ENCODE measurements around the gene GALNT18.
"Not testable (repeated sequence)": the region's sequence is repeated elsewhere in the genome, so short reads cannot be mapped to it uniquely, and the experiment has no call there.

GALNT18 gene

DNA sequence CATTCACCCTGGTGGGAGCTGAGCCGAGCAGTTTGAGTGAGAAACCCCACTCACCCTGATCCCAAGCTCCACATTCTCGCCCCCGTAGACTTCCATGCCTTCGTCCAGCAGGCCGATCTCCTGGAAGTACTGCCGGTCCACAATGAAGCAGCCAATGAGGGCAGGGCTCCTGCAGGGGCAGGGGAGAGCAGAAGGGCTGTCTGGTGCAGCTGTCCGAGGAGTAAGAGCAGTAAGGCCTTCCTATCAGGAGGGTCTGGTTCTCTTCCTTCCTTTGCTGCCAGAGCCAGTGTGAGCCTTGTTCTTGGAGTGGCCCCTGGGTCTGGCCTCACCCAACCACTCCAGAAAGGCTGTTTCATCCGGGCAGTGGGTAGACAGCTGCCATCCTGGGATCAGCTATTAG lies 249.3 kb downstream of the GALNT18 start:
- TF ChIP-seq JUND (IDR thresholded peaks at IDR 0.05; ENCODE audit: low read depth): no peak
- DNase-seq (ENCODE audit: low read depth in 1 of 2, low spot score in 1 of 2): no peak
- in situ Hi-C loops (cut with HindIII; ENCODE audit: low pct_unique_long_range_greater_than_20kb, low sequenced_read_pairs): no loop called here

GRCh38 chr11:11370962-11371303 lies 250.9 kb downstream of the GALNT18 start:
- in situ Hi-C loops (cut with HindIII; ENCODE audit: low pct_unique_long_range_greater_than_20kb, low sequenced_read_pairs): no loop called here
- DNase-seq (ENCODE audit: low read depth in 1 of 2, low spot score in 1 of 2): no peak
- no peak for TF ChIP-seq JUND (IDR thresholded peaks at IDR 0.05; ENCODE audit: low read depth)

DNA sequence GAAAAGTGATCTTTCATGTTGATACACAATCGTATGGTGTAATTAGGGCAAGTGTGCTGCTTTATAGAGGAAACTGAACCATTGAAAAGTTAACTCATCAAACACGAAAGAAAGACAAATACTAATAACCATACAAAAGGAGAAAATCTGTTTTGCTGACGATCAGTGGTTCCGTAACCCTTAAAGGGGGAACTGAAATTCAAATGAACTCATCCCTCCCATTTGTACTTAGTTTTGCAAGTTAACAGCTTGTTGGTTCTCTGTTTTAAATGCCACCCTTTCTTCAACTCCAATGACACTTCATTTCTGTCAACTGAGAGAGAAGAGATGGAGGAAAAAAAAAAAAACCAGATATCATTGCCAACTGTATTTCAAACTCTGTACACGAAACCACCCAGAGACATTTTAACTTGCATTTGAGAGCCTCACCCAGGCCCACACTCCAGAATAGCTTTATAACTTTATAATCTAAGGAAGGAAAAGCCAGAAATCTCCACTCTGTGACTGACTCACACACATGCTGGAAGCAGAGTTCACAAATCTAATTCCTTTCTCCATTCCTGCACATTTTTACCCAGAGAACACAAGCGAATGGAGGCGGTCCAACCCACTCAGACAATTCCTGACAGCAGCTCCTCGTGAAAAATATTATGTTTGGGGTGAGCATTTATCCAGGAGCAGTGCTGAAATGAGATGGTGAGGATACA lies 251.4 kb downstream of the GALNT18 start:
- in situ Hi-C loops (cut with HindIII; ENCODE audit: low pct_unique_long_range_greater_than_20kb, low sequenced_read_pairs): no loop called here
- no peak for TF ChIP-seq JUND (IDR thresholded peaks at IDR 0.05; ENCODE audit: low read depth)
- no peak for DNase-seq (ENCODE audit: low read depth in 1 of 2, low spot score in 1 of 2)

DNA sequence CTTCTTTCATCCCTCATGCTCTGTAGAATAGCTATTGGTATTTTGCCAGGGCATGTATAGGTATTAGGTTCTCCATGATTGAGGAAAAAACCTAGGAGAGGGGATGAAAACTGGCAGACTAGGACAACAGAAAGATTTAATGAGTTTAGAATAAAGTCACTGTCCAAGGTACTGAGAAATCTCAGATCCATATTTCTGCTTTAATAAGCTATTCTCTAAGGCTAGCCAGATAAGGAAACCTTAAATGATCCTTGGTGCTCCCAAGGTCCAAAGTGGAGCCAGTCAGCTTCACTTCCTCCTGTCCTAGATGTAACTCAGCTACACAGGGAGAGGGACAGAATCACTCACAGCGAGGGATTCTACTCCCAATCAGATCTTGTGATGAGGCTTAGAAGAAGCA lies 255.0 kb downstream of the GALNT18 start:
- TF ChIP-seq JUND (IDR thresholded peaks at IDR 0.05; ENCODE audit: low read depth): no peak
- in situ Hi-C loops (cut with HindIII; ENCODE audit: low pct_unique_long_range_greater_than_20kb, low sequenced_read_pairs): no loop called here
- DNase-seq (ENCODE audit: low read depth in 1 of 2, low spot score in 1 of 2): peak in 1 of 2 experiments; percentile 30

GRCh38 chr11:11363674-11364073 lies 258.1 kb downstream of the GALNT18 start:
- in situ Hi-C loops (cut with HindIII; ENCODE audit: low pct_unique_long_range_greater_than_20kb, low sequenced_read_pairs): no loop called here
- TF ChIP-seq JUND (IDR thresholded peaks at IDR 0.05; ENCODE audit: low read depth): no peak

GRCh38 chr11:11359611-11360010 lies 262.2 kb downstream of the GALNT18 start:
- no peak for TF ChIP-seq JUND (IDR thresholded peaks at IDR 0.05; ENCODE audit: low read depth)
- no peak for DNase-seq (ENCODE audit: low read depth in 1 of 2, low spot score in 1 of 2)
- in situ Hi-C loops (cut with HindIII; ENCODE audit: low pct_unique_long_range_greater_than_20kb, low sequenced_read_pairs): no loop called here

More at GRCh38 chr11:11363674-11364073, 258.1 kb downstream of the GALNT18 start:
- no peak for DNase-seq (ENCODE audit: low read depth in 1 of 2, low spot score in 1 of 2)

GRCh38 chr11:11356842-11357241 lies 265.0 kb downstream of the GALNT18 start:
- in situ Hi-C loops (cut with HindIII; ENCODE audit: low pct_unique_long_range_greater_than_20kb, low sequenced_read_pairs): no loop called here
- no peak for TF ChIP-seq JUND (IDR thresholded peaks at IDR 0.05; ENCODE audit: low read depth)
- no peak for DNase-seq (ENCODE audit: low read depth in 1 of 2, low spot score in 1 of 2)

GRCh38 chr11:11352878-11353277 lies 268.9 kb downstream of the GALNT18 start, which contains the start of gene CSNK2A3:
TSS of gene CSNK2A3 (minus strand) at chr11:11353250. CDS start at chr11:11353119, 131 bp downstream.
- DNase-seq (ENCODE audit: low read depth in 1 of 2, low spot score in 1 of 2); in situ Hi-C loops (cut with HindIII; ENCODE audit: low pct_unique_long_range_greater_than_20kb, low sequenced_read_pairs): not testable (repeated sequence)

DNA sequence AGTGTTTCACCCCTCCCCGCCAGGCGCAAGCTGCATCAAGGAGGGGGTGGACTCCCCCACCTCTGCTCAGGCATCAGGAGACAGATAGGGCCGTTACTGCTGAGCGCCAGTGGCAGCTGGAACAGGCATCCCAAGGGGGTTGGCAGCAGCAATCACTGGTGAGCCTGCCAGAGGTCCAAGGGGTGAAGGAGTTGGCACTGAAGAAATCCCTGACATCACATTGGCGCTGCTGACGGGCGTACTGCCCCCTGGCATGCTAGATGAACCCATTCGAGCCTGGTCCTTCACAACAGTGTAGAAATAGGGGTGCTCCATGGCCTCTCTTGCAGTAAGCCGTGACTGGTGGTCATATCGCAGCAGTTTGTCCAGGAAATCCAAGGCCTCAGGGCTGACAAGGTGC lies 270.0 kb downstream of the GALNT18 start:
- in situ Hi-C loops (cut with HindIII; ENCODE audit: low pct_unique_long_range_greater_than_20kb, low sequenced_read_pairs); DNase-seq (ENCODE audit: low read depth in 1 of 2, low spot score in 1 of 2): not testable (repeated sequence)

GRCh38 chr11:11351042-11351586 lies 270.7 kb downstream of the GALNT18 start:
- DNase-seq (ENCODE audit: low read depth in 1 of 2, low spot score in 1 of 2): no peak
- TF ChIP-seq JUND (IDR thresholded peaks at IDR 0.05; ENCODE audit: low read depth): no peak
- in situ Hi-C loops (cut with HindIII; ENCODE audit: low pct_unique_long_range_greater_than_20kb, low sequenced_read_pairs): no loop called here

DNA sequence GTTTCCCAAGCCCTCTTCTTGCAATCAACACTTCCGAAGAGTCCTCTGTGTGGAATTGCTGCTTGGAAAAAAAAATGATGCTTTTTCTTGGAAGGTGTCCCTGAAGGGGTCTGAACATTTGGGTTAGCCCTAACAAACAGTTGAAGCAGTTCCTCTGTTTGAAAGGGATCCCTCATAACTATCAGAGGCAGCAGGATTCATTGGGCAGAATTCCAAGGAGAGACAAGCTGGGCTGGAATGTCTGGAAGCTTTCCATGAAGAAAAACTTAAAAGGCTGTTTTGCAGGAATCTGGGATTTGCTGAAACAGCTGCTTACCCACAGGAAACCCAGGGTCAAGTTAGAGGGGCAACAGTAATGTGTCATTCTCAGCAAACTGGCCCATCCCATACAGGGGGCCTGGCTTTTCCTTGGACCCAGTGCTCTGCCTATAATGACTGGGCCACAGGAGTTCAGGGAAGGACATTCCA lies 271.9 kb downstream of the GALNT18 start:
- in situ Hi-C loops (cut with HindIII; ENCODE audit: low pct_unique_long_range_greater_than_20kb, low sequenced_read_pairs): no loop called here
- DNase-seq (ENCODE audit: low read depth in 1 of 2, low spot score in 1 of 2): no peak
- no peak for TF ChIP-seq JUND (IDR thresholded peaks at IDR 0.05; ENCODE audit: low read depth)

DNA sequence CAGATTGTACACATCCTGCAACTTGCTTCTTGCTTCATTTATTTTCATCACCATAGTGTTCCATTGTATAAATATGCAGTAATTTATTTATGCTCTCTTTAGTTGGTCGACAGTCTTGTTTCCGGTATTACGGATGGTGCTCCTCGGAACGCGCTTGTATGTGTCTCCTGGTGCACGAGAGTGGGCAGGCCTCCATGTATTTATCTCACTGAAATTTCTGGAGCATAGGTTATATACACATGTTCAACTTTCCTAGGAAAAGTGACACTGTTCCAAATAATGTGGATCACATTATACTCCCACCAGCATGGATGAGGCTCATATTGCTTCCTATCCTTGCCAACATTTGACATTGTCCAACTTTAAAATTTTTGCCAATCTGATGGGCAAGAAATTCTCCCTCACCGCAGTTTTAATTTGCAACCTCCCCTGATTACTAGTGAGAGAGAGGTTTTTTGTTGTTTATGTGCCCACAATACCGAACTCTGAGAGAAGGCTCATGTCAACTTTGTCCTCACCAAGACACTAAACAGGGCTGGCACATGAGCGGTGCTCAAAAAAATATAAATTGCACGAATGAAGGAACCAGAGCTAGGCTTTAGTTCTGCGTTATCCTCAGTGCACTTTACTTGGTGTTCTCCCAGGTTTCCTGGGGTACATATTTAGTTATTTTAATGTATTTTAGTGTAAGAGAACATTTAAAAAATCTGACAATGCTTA lies 272.5 kb downstream of the GALNT18 start:
- no peak for DNase-seq (ENCODE audit: low read depth in 1 of 2, low spot score in 1 of 2)
- TF ChIP-seq JUND (IDR thresholded peaks at IDR 0.05; ENCODE audit: low read depth): no peak
- in situ Hi-C loops (cut with HindIII; ENCODE audit: low pct_unique_long_range_greater_than_20kb, low sequenced_read_pairs): no loop called here

DNA sequence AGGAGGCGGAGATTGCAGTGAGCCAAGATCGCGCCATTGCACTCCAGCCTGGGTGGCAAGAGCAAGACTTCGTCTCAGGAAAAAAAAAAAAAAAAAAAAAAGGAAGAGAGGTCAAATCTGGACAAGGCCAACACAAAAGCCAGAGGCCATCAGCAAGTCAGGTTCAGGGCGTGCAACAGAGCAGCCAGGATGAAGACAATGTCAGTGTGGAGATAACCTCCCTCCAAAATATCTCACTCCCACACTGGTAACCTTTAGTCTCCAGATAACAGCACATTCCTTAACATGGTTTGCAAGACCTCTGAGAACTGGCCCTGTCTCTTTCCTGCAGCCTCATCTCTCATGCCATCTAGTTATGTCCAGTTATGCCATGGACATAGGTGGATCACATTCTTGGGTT lies 273.5 kb downstream of the GALNT18 start:
- DNase-seq (ENCODE audit: low read depth in 1 of 2, low spot score in 1 of 2): no peak
- in situ Hi-C loops (cut with HindIII; ENCODE audit: low pct_unique_long_range_greater_than_20kb, low sequenced_read_pairs): no loop called here
- no peak for TF ChIP-seq JUND (IDR thresholded peaks at IDR 0.05; ENCODE audit: low read depth)

All from T47D (cell line).